H9 (cell line): ENCODE measurements around the gene KCNN3. TPM values are rescaled to one million over a fixed set of nuclear protein-coding genes. Genes with fewer than 3 reads are reported as not detected.

Experiments
- DNase-seq: peaks from one replicate; pipeline ENCODE4 v3.0.0-alpha.2; 2017
- H2AFZ ChIP-seq: one replicate; pipeline ENCODE4 v1.6.1; 2013; ENCODE audit warnings: mild to moderate bottlenecking, low read length, control low read depth, moderate library complexity
- H2AK5ac ChIP-seq: 2 replicates; pipeline ENCODE4 v1.6.1; 2013; ENCODE audit warnings: low read length, control low read depth, mixed read lengths; ENCODE audit not compliant: insufficient read length
- H2BK120ac ChIP-seq: one replicate; pipeline ENCODE4 v1.6.1; 2013; ENCODE audit warnings: low read depth, mild to moderate bottlenecking, low read length, control low read depth, inconsistent platforms; ENCODE audit not compliant: poor library complexity, severe bottlenecking
- H2BK12ac ChIP-seq: 2 replicates; pipeline ENCODE4 v1.6.1; 2013; ENCODE audit warnings: low read length, control low read depth, mixed read lengths, low read depth; ENCODE audit not compliant: insufficient read length
- H2BK15ac ChIP-seq: 2 replicates; pipeline ENCODE4 v1.6.1; 2013; ENCODE audit warnings: low read depth, low read length, control low read depth
- H2BK20ac ChIP-seq: one replicate; pipeline ENCODE4 v1.6.1; 2013; ENCODE audit warnings: low read depth, mild to moderate bottlenecking, low read length, control low read depth, inconsistent platforms; ENCODE audit not compliant: poor library complexity, severe bottlenecking
- H2BK5ac ChIP-seq: 2 replicates; pipeline ENCODE4 v1.6.1; 2013; ENCODE audit warnings: low read length, control low read depth, mixed read lengths; ENCODE audit not compliant: insufficient read length
- H3K14ac ChIP-seq: 2 replicates; pipeline ENCODE4 v1.6.1; 2013; ENCODE audit warnings: low read length, control low read depth; ENCODE audit not compliant: insufficient read depth
- H3K18ac ChIP-seq: 2 replicates; pipeline ENCODE4 v1.6.1; 2013; ENCODE audit warnings: low read depth, mild to moderate bottlenecking, mixed read lengths, low read length, control low read depth; ENCODE audit not compliant: insufficient read length
- H3K23ac ChIP-seq: 2 replicates; pipeline ENCODE4 v1.6.1; 2013; ENCODE audit warnings: low read length, control low read depth, mixed read lengths, low read depth; ENCODE audit not compliant: insufficient read length
- H3K23me2 ChIP-seq: 2 replicates; pipeline ENCODE4 v1.6.1; 2013; ENCODE audit warnings: low read depth, mild to moderate bottlenecking, mixed read lengths, low read length, control low read depth; ENCODE audit not compliant: insufficient read length, poor library complexity, severe bottlenecking
- H3K27ac ChIP-seq: 2 replicates; pipeline ENCODE4 v1.5.1; 2013; ENCODE audit warnings: low read length, control low read depth, mixed read lengths, low read depth; ENCODE audit not compliant: insufficient read length
- H3K27me3 ChIP-seq: 2 replicates; pipeline ENCODE4 v1.6.1; 2013; ENCODE audit warnings: low read length, control low read depth, inconsistent platforms; ENCODE audit not compliant: insufficient read depth
- H3K4ac ChIP-seq: 2 replicates; pipeline ENCODE4 v1.6.1; 2013; ENCODE audit warnings: low read depth, mild to moderate bottlenecking, control low read depth, inconsistent platforms, low read length, moderate library complexity
- H3K4me1 ChIP-seq: 2 replicates; pipeline ENCODE4 v1.6.1; 2013; ENCODE audit warnings: low read length, control low read depth, inconsistent platforms; ENCODE audit not compliant: insufficient read depth
- H3K4me2 ChIP-seq: 2 replicates; pipeline ENCODE4 v1.6.1; 2013; ENCODE audit warnings: low read length, control low read depth, mixed read lengths; ENCODE audit not compliant: insufficient read length, insufficient read depth
- H3K56ac ChIP-seq: 2 replicates; pipeline ENCODE4 v1.6.1; 2013; ENCODE audit warnings: low read depth, mild to moderate bottlenecking, mixed read lengths, low read length, control low read depth; ENCODE audit not compliant: insufficient read length
- H3K79me1 ChIP-seq: 2 replicates; pipeline ENCODE4 v1.6.1; 2013; ENCODE audit warnings: low read depth, mild to moderate bottlenecking, moderate library complexity, low read length, control low read depth, inconsistent platforms; ENCODE audit not compliant: insufficient read depth, poor library complexity, severe bottlenecking
- H3K79me2 ChIP-seq: 2 replicates; pipeline ENCODE4 v1.6.1; 2013; ENCODE audit warnings: low read length, control low read depth, inconsistent platforms; ENCODE audit not compliant: insufficient read depth
- H3K9ac ChIP-seq: 2 replicates; pipeline ENCODE4 v1.6.1; 2013; ENCODE audit warnings: low read length, control low read depth, mixed read lengths; ENCODE audit not compliant: insufficient read length; ENCODE audit errors: extremely low read depth
- H3K9me3 ChIP-seq: one replicate; pipeline ENCODE4 v1.6.1; 2013; ENCODE audit warnings: low read depth, low read length, inconsistent platforms; ENCODE audit not compliant: control insufficient read depth
- H3T11ph ChIP-seq: one replicate; pipeline ENCODE4 v1.6.1; 2013; ENCODE audit warnings: mild to moderate bottlenecking, low read length, control low read depth, inconsistent platforms
- H4K20me1 ChIP-seq: one replicate; pipeline ENCODE4 v1.6.1; 2013; ENCODE audit not compliant: control insufficient read depth, insufficient read length, insufficient read depth
- H4K5ac ChIP-seq: 2 replicates; pipeline ENCODE4 v1.6.1; 2013; ENCODE audit warnings: low read depth, mild to moderate bottlenecking, mixed read lengths, low read length, control low read depth; ENCODE audit not compliant: insufficient read length
- H4K8ac ChIP-seq: replicated peaks from 2 replicates; pipeline ENCODE4 v1.6.1; 2013; ENCODE audit warnings: low read length, control low read depth, mixed read lengths, low read depth; ENCODE audit not compliant: insufficient read length
- H4K91ac ChIP-seq: 2 replicates; pipeline ENCODE4 v1.6.1; 2013; ENCODE audit warnings: low read depth, mild to moderate bottlenecking, moderate library complexity, mixed read lengths, low read length, control low read depth; ENCODE audit not compliant: insufficient read length
- H3K27ac Mint-ChIP-seq, 3 experiments: 2 replicates in 2 of 3; 3 replicates in 1 of 3; pipeline ENCODE4 v1.8.0; 2020 to 2021; ENCODE audit warnings: mixed read lengths in 3 of 3, mild to moderate bottlenecking in 1 of 3, moderate library complexity in 1 of 3
- H3K27me3 Mint-ChIP-seq: 2 replicates; pipeline ENCODE4 v1.8.0; 2021; ENCODE audit warnings: low read depth, mild to moderate bottlenecking, moderate library complexity, mixed read lengths
- H3K36me3 Mint-ChIP-seq, 3 experiments: 2 replicates in 2 of 3; 3 replicates in 1 of 3; pipeline ENCODE4 v1.8.0; 2020 to 2021; ENCODE audit warnings: low read depth in 3 of 3, mixed read lengths in 3 of 3; ENCODE audit not compliant: insufficient read depth in 1 of 3
- H3K4me1 Mint-ChIP-seq, 2 experiments: 2 replicates each; pipeline ENCODE4 v1.8.0; 2020; ENCODE audit warnings: mixed read lengths in 2 of 2
- H3K4me3 Mint-ChIP-seq, 2 experiments: 2 replicates in 1 of 2; 3 replicates in 1 of 2; pipeline ENCODE4 v1.8.0; 2020 to 2021; ENCODE audit warnings: mild to moderate bottlenecking in 2 of 2, mixed read lengths in 2 of 2, moderate library complexity in 1 of 2
- H3K9me3 Mint-ChIP-seq, 2 experiments: 2 replicates in 1 of 2; 3 replicates in 1 of 2; pipeline ENCODE4 v1.8.0; 2020; ENCODE audit warnings: mild to moderate bottlenecking in 2 of 2, mixed read lengths in 2 of 2, moderate library complexity in 1 of 2
- WGBS: extraction: QIAGEN DNeasy Blood & Tissue Kit; methylation state at CpG from one replicate; pipeline ENCODE4 v1.1.7; 2013; ENCODE audit warnings: missing lambda C conversion rate, low lambda C conversion rate, mixed read lengths; ENCODE audit not compliant: insufficient read length; ENCODE audit errors: extremely low coverage; 5-methylcytosine and 5-hydroxymethylcytosine counted together
- total RNA-seq: library from RNA; stranded (reverse); gene quantifications from 2 replicates; pipeline ENCODE4 v1.2.1, GENCODE V29; 2021
- TF ChIP-seq, protein P1 (sequence below): fragments of 200-600 bp; sonication (generic); conservative IDR thresholded peaks from 3 replicates; pipeline ENCODE4 v1.8.0; 2021; ENCODE audit warnings: antibody characterized with exemption, mild to moderate bottlenecking

Gene KCNN3
- total RNA-seq, 1 experiment from 2014 or later: 0.83 TPM

DNA sequence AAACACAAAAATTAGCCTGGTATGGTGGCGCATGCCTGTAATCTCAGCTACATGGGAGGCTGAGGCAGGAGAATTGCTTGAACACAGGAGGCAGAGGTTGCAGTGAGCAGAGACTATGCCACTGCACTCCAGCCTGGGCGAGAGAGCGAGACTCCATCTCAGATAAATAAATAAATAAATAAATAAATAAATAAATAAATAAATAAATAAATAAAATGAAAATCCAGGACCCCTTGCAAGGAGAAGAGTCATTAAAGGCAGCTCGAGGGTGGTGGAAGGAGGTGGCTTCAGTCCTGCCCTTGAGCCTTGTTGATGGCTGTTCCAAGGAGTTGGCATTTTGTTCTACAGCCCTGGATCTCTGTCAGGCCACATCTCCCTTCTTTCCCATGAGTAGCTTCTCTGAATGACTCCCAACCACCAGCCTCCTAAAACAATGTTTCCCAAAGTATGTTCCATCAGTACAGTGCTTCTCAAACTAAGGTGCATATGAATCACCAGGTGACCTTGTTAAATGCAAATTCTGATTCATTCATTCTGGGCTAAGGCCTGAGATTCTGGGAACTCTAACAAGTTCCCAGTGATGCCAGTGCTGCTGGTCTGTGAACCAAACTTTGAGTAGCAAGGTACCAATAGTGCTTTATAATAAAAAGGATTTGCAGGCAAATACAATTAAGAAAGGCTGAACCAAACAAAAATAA lies 99.0 kb downstream of the KCNN3 start:
- no peak overlapping the region for H2BK12ac ChIP-seq
- H3T11ph ChIP-seq: no peak overlapping the region
- no peak for DNase-seq
- no peak overlapping the region for H2BK120ac ChIP-seq
- no peak overlapping the region for H4K5ac ChIP-seq
- Mint-ChIP-seq H3K27me3 (no peaks in the 10 kb centered on the region; the same call in 1 of the 2 replicates), H3K9me3 (no peaks in the 10 kb centered on the region), H3K27ac (0 out of 7 replicates have a peak overlapping the region, but pooled peaks of 1 of the 3 experiments have one; percentile 8), H3K36me3 (no peaks in the 10 kb centered on the region), H3K4me3 (no peak overlapping the region), H3K4me1 (peaks cover 21 to 25% of the 10 kb centered on the region in 2 experiments)
- H2BK20ac ChIP-seq: no peak overlapping the region
- H3K4ac ChIP-seq: no peak overlapping the region
- H4K20me1 ChIP-seq: no peaks in the 10 kb centered on the region
- H3K23me2 ChIP-seq: no peaks in the 10 kb centered on the region
- H3K14ac ChIP-seq: no peak overlapping the region
- TF ChIP-seq, protein P1, sequence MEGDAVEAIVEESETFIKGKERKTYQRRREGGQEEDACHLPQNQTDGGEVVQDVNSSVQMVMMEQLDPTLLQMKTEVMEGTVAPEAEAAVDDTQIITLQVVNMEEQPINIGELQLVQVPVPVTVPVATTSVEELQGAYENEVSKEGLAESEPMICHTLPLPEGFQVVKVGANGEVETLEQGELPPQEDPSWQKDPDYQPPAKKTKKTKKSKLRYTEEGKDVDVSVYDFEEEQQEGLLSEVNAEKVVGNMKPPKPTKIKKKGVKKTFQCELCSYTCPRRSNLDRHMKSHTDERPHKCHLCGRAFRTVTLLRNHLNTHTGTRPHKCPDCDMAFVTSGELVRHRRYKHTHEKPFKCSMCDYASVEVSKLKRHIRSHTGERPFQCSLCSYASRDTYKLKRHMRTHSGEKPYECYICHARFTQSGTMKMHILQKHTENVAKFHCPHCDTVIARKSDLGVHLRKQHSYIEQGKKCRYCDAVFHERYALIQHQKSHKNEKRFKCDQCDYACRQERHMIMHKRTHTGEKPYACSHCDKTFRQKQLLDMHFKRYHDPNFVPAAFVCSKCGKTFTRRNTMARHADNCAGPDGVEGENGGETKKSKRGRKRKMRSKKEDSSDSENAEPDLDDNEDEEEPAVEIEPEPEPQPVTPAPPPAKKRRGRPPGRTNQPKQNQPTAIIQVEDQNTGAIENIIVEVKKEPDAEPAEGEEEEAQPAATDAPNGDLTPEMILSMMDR: no peak
- H2BK15ac ChIP-seq: no peak overlapping the region
- no peak overlapping the region for H2AK5ac ChIP-seq
- no peak overlapping the region for H3K56ac ChIP-seq
- WGBS: no CpG with 5 or more reads among the region's 4 CpGs
- H4K91ac ChIP-seq: no peak overlapping the region
- no peak overlapping the region for H3K4me2 ChIP-seq
- no peaks in the 10 kb centered on the region for H3K79me1 ChIP-seq
- no peak overlapping the region for H4K8ac ChIP-seq
- H2AFZ ChIP-seq: no peak overlapping the region
- H3K4me1 ChIP-seq: no peaks in the 10 kb centered on the region; the same call in 1 of the 2 replicates
- no peaks in the 10 kb centered on the region for H3K79me2 ChIP-seq
- H3K27me3 ChIP-seq: no peaks in the 10 kb centered on the region
- no peak overlapping the region for H2BK5ac ChIP-seq
- H3K9ac ChIP-seq: no peak overlapping the region
- H3K9me3 ChIP-seq: no peaks in the 10 kb centered on the region
- no peak overlapping the region for H3K18ac ChIP-seq
- H3K23ac ChIP-seq: no peak overlapping the region
- no peak overlapping the region for H3K27ac ChIP-seq
